HCT116 (cell line): ENCODE results near the gene CFAP44. TPM values are rescaled to one million over a fixed set of nuclear protein-coding genes. Genes with fewer than 3 reads are reported as not detected.

Source experiments
- microRNA-seq: library from miRNA; unstranded; fragments of <30 nt; microRNA quantifications from one replicate; pipeline ENCODE4, GENCODE V29; 2016; ENCODE audit warnings: borderline number of aligned reads
- total RNA-seq: library from RNA; stranded (reverse); gene quantifications from one replicate; pipeline ENCODE4 v1.2.1, GENCODE V29; 2021; ENCODE audit not compliant: unreplicated experiment

Gene CFAP44
- total RNA-seq, 1 experiment from 2014 or later: 5.4 TPM

Small RNA genes within 50 kb of the gene (microRNA-seq; reads per million reads assigned to microRNA genes)
- not detected for gene MIR8076

Other genes starting within 250 kb of the CFAP44 start
- gene BOC, start 229.9 kb downstream of the CFAP44 start, total RNA-seq: 3.3 TPM
- gene SPICE1, start 73.7 kb upstream of the CFAP44 start, total RNA-seq: 10.6 TPM
- gene SIDT1, start 91.1 kb upstream of the CFAP44 start, total RNA-seq: not detected